ENCODE measurements around the gene TMEM156. TPM values are rescaled to one million over a fixed set of nuclear protein-coding genes. Genes with fewer than 3 reads are reported as not detected.

TMEM156 gene
- polyA plus RNA-seq, 1 donor (not counting 4 experiments of a cell fraction or from before 2014, with no cell fraction given), result 0.68 TPM

GRCh38 chr4:38957261-38957815, 74.9 kb downstream of the TMEM156 start:
- dilution Hi-C loops (cut with MboI; ENCODE audit: extremely low pct_ligation_motif_present, low sequenced_read_pairs), result no loop called here
- no peak overlapping the region for H3K4me2 ChIP-seq (ENCODE audit: control insufficient read depth, extremely low read depth, insufficient read depth, low read depth, low read length)
- no peaks in the 10 kb centered on the region for H3K79me2 ChIP-seq (ENCODE audit: control insufficient read depth, insufficient read depth, low read length)
- no peaks in the 10 kb centered on the region for H3K36me3 ChIP-seq (ENCODE audit: control insufficient read depth in 2 of 2, extremely low read depth in 1 of 2, insufficient read depth in 2 of 2, low read length in 2 of 2)
- FAIRE-seq (no peak), DNase-seq (ENCODE audit: low read depth, low spot score) (no peak)
- H4K20me1 ChIP-seq (ENCODE audit: control insufficient read depth, extremely low read depth, insufficient read depth, low read length), result no peaks in the 10 kb centered on the region
- H2AFZ ChIP-seq (ENCODE audit: control insufficient read depth, low read length), result no peak overlapping the region
- TF ChIP-seq EZH2 (IDR thresholded peaks at IDR 0.05; ENCODE audit: low read length), result no peak
- H3K9me3 ChIP-seq (ENCODE audit: control insufficient read depth, low read depth, low read length), result no peaks in the 10 kb centered on the region
- H3K4me1 ChIP-seq (ENCODE audit: control insufficient read depth, extremely low read depth, insufficient read depth, low read length), result no peaks in the 10 kb centered on the region
- no peaks in the 10 kb centered on the region for H3K9me1 ChIP-seq (ENCODE audit: control insufficient read depth, extremely low read depth, insufficient read depth, low read length)
- H3K4me3 ChIP-seq (ENCODE audit: control insufficient read depth in 2 of 3, extremely low read depth in 1 of 3, insufficient read depth in 2 of 3, low read depth in 1 of 3, low read length in 3 of 3), result no peak overlapping the region
- H3K9ac ChIP-seq (ENCODE audit: control insufficient read depth, extremely low read depth, insufficient read depth, low read length), result no peak overlapping the region
- H3K27ac ChIP-seq (ENCODE audit: control insufficient read depth, insufficient read depth, low read length), result no peak overlapping the region
- no peaks in the 10 kb centered on the region for H3K27me3 ChIP-seq (ENCODE audit: control insufficient read depth, extremely low read depth, insufficient read depth, low read length)

DNA sequence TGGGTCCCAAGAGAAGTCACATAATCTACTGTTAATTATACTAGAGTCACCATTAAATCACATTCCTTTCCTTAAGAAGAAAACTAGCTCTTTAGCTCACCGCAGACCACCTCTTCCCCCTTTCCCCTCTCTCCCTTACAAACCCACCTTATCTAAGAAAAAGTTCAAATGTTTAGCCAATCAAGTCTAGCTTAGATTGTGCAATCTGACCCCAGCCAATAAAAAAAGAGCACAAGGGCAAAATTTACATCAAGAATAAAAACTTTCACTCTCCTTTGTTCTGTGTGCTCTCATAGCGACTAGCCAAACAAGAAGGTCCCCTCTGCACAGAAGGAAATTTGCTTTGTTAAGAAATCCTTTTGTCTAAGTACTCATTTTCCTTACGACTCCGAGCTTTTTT, 76.3 kb downstream of the TMEM156 start:
- H3K4me1 ChIP-seq (ENCODE audit: control insufficient read depth, extremely low read depth, insufficient read depth, low read length), result no peaks in the 10 kb centered on the region
- no peaks in the 10 kb centered on the region for H4K20me1 ChIP-seq (ENCODE audit: control insufficient read depth, extremely low read depth, insufficient read depth, low read length)
- TF ChIP-seq CTCF (optimal IDR thresholded peaks at IDR 0.05 in 1 of 3, IDR thresholded peaks at IDR 0.05 in 1 of 3, conservative IDR thresholded peaks at IDR 0.05 in 1 of 3; ENCODE audit: extremely low read depth in 1 of 3, insufficient read depth in 2 of 3, low read length in 3 of 3), result no peak
- no peak for TF ChIP-seq EZH2 (IDR thresholded peaks at IDR 0.05; ENCODE audit: low read length)
- no peak overlapping the region for H3K9ac ChIP-seq (ENCODE audit: control insufficient read depth, extremely low read depth, insufficient read depth, low read length)
- H3K4me2 ChIP-seq (ENCODE audit: control insufficient read depth, extremely low read depth, insufficient read depth, low read depth, low read length), result no peak overlapping the region
- no peaks in the 10 kb centered on the region for H3K9me1 ChIP-seq (ENCODE audit: control insufficient read depth, extremely low read depth, insufficient read depth, low read length)
- H3K79me2 ChIP-seq (ENCODE audit: control insufficient read depth, insufficient read depth, low read length), result no peaks in the 10 kb centered on the region
- dilution Hi-C loops (cut with MboI; ENCODE audit: extremely low pct_ligation_motif_present, low sequenced_read_pairs), result no loop called here
- H3K9me3 ChIP-seq (ENCODE audit: control insufficient read depth, low read depth, low read length), result no peaks in the 10 kb centered on the region
- no peak overlapping the region for H3K4me3 ChIP-seq (ENCODE audit: control insufficient read depth in 2 of 3, extremely low read depth in 1 of 3, insufficient read depth in 2 of 3, low read depth in 1 of 3, low read length in 3 of 3)
- H3K27ac ChIP-seq (ENCODE audit: control insufficient read depth, insufficient read depth, low read length), result no peak overlapping the region
- H3K27me3 ChIP-seq (ENCODE audit: control insufficient read depth, extremely low read depth, insufficient read depth, low read length), result no peaks in the 10 kb centered on the region
- DNase-seq (ENCODE audit: low read depth, low spot score) (no peak), FAIRE-seq (no peak)
- H3K36me3 ChIP-seq (ENCODE audit: control insufficient read depth in 2 of 2, extremely low read depth in 1 of 2, insufficient read depth in 2 of 2, low read length in 2 of 2), result no peaks in the 10 kb centered on the region
- no peak overlapping the region for H2AFZ ChIP-seq (ENCODE audit: control insufficient read depth, low read length)

GRCh38 chr4:38954727-38955126, 77.5 kb downstream of the TMEM156 start:
- H3K79me2 ChIP-seq (ENCODE audit: control insufficient read depth, insufficient read depth, low read length), result no peaks in the 10 kb centered on the region
- H3K9me1 ChIP-seq (ENCODE audit: control insufficient read depth, extremely low read depth, insufficient read depth, low read length), result no peaks in the 10 kb centered on the region
- no peak overlapping the region for H3K27ac ChIP-seq (ENCODE audit: control insufficient read depth, insufficient read depth, low read length)
- dilution Hi-C loops (cut with MboI; ENCODE audit: extremely low pct_ligation_motif_present, low sequenced_read_pairs), result no loop called here
- DNase-seq (ENCODE audit: low read depth, low spot score) (no peak), FAIRE-seq (no peak)
- peaks cover 1% of the 10 kb centered on the region for H3K4me1 ChIP-seq (ENCODE audit: control insufficient read depth, extremely low read depth, insufficient read depth, low read length)
- TF ChIP-seq EZH2 (IDR thresholded peaks at IDR 0.05; ENCODE audit: low read length), result no peak
- no peak for TF ChIP-seq CTCF (optimal IDR thresholded peaks at IDR 0.05 in 1 of 3, IDR thresholded peaks at IDR 0.05 in 1 of 3, conservative IDR thresholded peaks at IDR 0.05 in 1 of 3; ENCODE audit: extremely low read depth in 1 of 3, insufficient read depth in 2 of 3, low read length in 3 of 3)
- no peaks in the 10 kb centered on the region for H4K20me1 ChIP-seq (ENCODE audit: control insufficient read depth, extremely low read depth, insufficient read depth, low read length)
- no peak overlapping the region for H3K9ac ChIP-seq (ENCODE audit: control insufficient read depth, extremely low read depth, insufficient read depth, low read length)
- no peak overlapping the region for H3K4me3 ChIP-seq (ENCODE audit: control insufficient read depth in 2 of 3, extremely low read depth in 1 of 3, insufficient read depth in 2 of 3, low read depth in 1 of 3, low read length in 3 of 3)
- no peak overlapping the region for H3K4me2 ChIP-seq (ENCODE audit: control insufficient read depth, extremely low read depth, insufficient read depth, low read depth, low read length)
- no peaks in the 10 kb centered on the region for H3K36me3 ChIP-seq (ENCODE audit: control insufficient read depth in 2 of 2, extremely low read depth in 1 of 2, insufficient read depth in 2 of 2, low read length in 2 of 2)
- H3K9me3 ChIP-seq (ENCODE audit: control insufficient read depth, low read depth, low read length), result no peaks in the 10 kb centered on the region
- H2AFZ ChIP-seq (ENCODE audit: control insufficient read depth, low read length), result no peak overlapping the region
- no peaks in the 10 kb centered on the region for H3K27me3 ChIP-seq (ENCODE audit: control insufficient read depth, extremely low read depth, insufficient read depth, low read length)

Measured in keratinocyte (primary cell).